DND-41 (cell line): ENCODE data around the gene PHC2.

Experiments
- CTCF ChIP-seq: IDR thresholded peaks from 2 replicates; pipeline ENCODE4 v1.5.1; 2012; ENCODE audit warnings: borderline replicate concordance, low read length, moderate library complexity, mild to moderate bottlenecking; ENCODE audit not compliant: poor library complexity, severe bottlenecking; ENCODE audit errors: extremely low read depth
- EZH2 ChIP-seq: IDR thresholded peaks from 3 replicates; pipeline ENCODE4 v1.6.1; 2012; ENCODE audit warnings: borderline replicate concordance, low read depth, mild to moderate bottlenecking, moderate library complexity, low read length, inconsistent platforms; ENCODE audit not compliant: severe bottlenecking

GRCh38 chr1:33377013-33377412 lies 53.9 kb downstream of the PHC2 start:
- TF ChIP-seq CTCF, result no peak
- TF ChIP-seq EZH2, result no peak
